Measurements from ENCODE around the gene SOS1. TPM values are rescaled to one million over a fixed set of nuclear protein-coding genes. Genes with fewer than 3 reads are reported as not detected.
"Not testable (repeated sequence)": the region's sequence is repeated elsewhere in the genome, so short reads cannot be mapped to it uniquely, and the experiment has no call there.

Gene SOS1
- total RNA-seq = 58.2 TPM
- long read RNA-seq, partial matches to known transcripts = 8 of 27 reads
- long read RNA-seq, other reads (novel, unspliced or antisense) = 18 of 27 reads

GRCh38 chr2:39120771-39121522, at the start of gene SOS1:
TSS of gene SOS1 (minus strand) at chr2:39121051. CDS start at chr2:39120422, 629 bp downstream.
- peak; percentile 99 for DNase-seq (ENCODE audit: low spot score)

GRCh38 chr2:39164089-39164488, 43.2 kb upstream of the SOS1 start:
- no peak for DNase-seq (ENCODE audit: low spot score)

- DNase-seq (ENCODE audit: low spot score) = no peak
Measured at GRCh38 chr2:39160982-39161381, 40.1 kb upstream of the SOS1 start.

- DNase-seq (ENCODE audit: low spot score) = no peak
Measured at GRCh38 chr2:39159283-39159682, 38.4 kb upstream of the SOS1 start.

- no peak for DNase-seq (ENCODE audit: low spot score)
Measured at GRCh38 chr2:39158351-39158750, 37.5 kb upstream of the SOS1 start.

GRCh38 chr2:39156846-39157245, 36.0 kb upstream of the SOS1 start:
- DNase-seq (ENCODE audit: low spot score) = no peak

GRCh38 chr2:39156107-39156506, 35.3 kb upstream of the SOS1 start:
- no peak for DNase-seq (ENCODE audit: low spot score)

- not testable (repeated sequence) for DNase-seq (ENCODE audit: low spot score)
Measured at GRCh38 chr2:39155573-39155972, 34.7 kb upstream of the SOS1 start.

- no peak for DNase-seq (ENCODE audit: low spot score)
Measured at GRCh38 chr2:39154944-39155343, 34.1 kb upstream of the SOS1 start.

- DNase-seq (ENCODE audit: low spot score) = no peak
Measured at GRCh38 chr2:39153312-39153711, 32.5 kb upstream of the SOS1 start.

GRCh38 chr2:39152504-39152903, 31.7 kb upstream of the SOS1 start:
- DNase-seq (ENCODE audit: low spot score) = no peak

- no peak for DNase-seq (ENCODE audit: low spot score)
Measured at GRCh38 chr2:39150890-39151497, 30.1 kb upstream of the SOS1 start.

- no peak for DNase-seq (ENCODE audit: low spot score)
Measured at GRCh38 chr2:39150102-39150562, 29.3 kb upstream of the SOS1 start.

- no peak for DNase-seq (ENCODE audit: low spot score)
Measured at GRCh38 chr2:39146630-39147029, 25.8 kb upstream of the SOS1 start.

GRCh38 chr2:39145906-39146421, 25.1 kb upstream of the SOS1 start:
- no peak for DNase-seq (ENCODE audit: low spot score)

- DNase-seq (ENCODE audit: low spot score) = no peak
Measured at GRCh38 chr2:39144416-39144815, 23.6 kb upstream of the SOS1 start.

- DNase-seq (ENCODE audit: low spot score) = no peak
Measured at GRCh38 chr2:39142904-39143605, 22.2 kb upstream of the SOS1 start.

GRCh38 chr2:39141334-39142271, 20.8 kb upstream of the SOS1 start:
- DNase-seq (ENCODE audit: low spot score) = no peak

GRCh38 chr2:39140948-39141333, 20.1 kb upstream of the SOS1 start:
- DNase-seq (ENCODE audit: low spot score) = not testable (repeated sequence)

- no peak for DNase-seq (ENCODE audit: low spot score)
Measured at GRCh38 chr2:39140322-39140847, 19.5 kb upstream of the SOS1 start.

Data from mesenteric fat pad (tissue), 1 donor.